GM06990 (cell line): ENCODE measurements around the gene ARHGAP33.

Experiments
- DNase-seq: peaks from one replicate; pipeline ENCODE4 v3.0.0-alpha.2; 2011; ENCODE audit not compliant: insufficient read length; ENCODE audit errors: extremely low read depth
- H3K27me3 ChIP-seq: replicated peaks from 2 replicates; pipeline ENCODE4 v1.6.0; 2011; ENCODE audit warnings: low read length; ENCODE audit not compliant: control insufficient read depth, insufficient read depth
- H3K36me3 ChIP-seq: 2 replicates; pipeline ENCODE4 v1.5.1; 2011; ENCODE audit warnings: low read length; ENCODE audit not compliant: control insufficient read depth, insufficient read depth
- H3K4me3 ChIP-seq: replicated peaks from 2 replicates; pipeline ENCODE4 v1.5.1; 2011; ENCODE audit warnings: low read depth, mild to moderate bottlenecking, control low read depth, low read length
- TF ChIP-seq, protein P1 (sequence below): IDR thresholded peaks from 2 replicates; pipeline ENCODE4 v1.5.1; 2011; ENCODE audit warnings: low read length, control low read depth, mild to moderate bottlenecking, inconsistent platforms; ENCODE audit not compliant: insufficient read depth, poor library complexity, severe bottlenecking

Gene ARHGAP33

DNA sequence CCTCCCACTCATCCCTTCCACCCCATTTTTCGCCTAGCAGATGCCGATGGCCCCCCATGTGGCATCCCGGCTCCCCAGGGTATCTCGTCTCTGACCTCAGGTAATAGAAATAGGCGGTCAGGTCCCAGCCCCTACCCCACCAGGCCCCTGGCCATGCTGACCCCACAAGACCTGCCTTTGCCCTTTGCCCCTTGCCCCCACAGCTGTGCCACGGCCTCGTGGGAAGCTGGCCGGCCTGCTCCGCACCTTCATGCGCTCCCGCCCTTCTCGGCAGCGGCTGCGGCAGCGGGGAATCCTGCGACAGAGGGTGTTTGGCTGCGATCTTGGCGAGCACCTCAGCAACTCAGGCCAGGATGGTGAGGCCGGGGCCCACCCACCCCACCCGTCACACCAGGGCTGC is 5.4 kb downstream of the ARHGAP33 start:
- no peaks in the 10 kb centered on the region for H3K27me3 ChIP-seq
- TF ChIP-seq, protein P1, sequence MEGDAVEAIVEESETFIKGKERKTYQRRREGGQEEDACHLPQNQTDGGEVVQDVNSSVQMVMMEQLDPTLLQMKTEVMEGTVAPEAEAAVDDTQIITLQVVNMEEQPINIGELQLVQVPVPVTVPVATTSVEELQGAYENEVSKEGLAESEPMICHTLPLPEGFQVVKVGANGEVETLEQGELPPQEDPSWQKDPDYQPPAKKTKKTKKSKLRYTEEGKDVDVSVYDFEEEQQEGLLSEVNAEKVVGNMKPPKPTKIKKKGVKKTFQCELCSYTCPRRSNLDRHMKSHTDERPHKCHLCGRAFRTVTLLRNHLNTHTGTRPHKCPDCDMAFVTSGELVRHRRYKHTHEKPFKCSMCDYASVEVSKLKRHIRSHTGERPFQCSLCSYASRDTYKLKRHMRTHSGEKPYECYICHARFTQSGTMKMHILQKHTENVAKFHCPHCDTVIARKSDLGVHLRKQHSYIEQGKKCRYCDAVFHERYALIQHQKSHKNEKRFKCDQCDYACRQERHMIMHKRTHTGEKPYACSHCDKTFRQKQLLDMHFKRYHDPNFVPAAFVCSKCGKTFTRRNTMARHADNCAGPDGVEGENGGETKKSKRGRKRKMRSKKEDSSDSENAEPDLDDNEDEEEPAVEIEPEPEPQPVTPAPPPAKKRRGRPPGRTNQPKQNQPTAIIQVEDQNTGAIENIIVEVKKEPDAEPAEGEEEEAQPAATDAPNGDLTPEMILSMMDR = no peak
- no peaks in the 10 kb centered on the region; the same call in 1 of the 2 replicates for H3K36me3 ChIP-seq
- H3K4me3 ChIP-seq = no peak overlapping the region
- no peak for DNase-seq

DNA sequence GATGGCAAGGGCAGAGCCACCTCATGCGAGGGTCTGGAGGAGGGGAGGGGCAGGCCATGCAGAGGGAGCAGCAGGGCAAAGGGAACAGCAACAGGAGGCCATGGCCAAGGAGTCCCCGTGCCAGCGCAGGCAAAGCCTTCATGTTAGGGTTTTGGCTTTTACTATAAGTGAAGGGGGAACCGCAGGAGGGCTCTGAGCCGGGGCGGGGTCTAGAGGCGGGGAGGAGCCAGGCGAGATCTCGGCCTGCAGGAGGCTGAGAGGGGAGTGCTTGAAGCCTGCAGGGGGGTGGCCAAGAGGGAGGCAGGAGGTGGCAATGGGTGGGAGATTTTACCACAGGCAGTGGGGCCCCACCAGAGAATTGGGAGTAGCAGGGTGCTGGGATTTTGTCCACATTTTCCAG is 6.3 kb downstream of the ARHGAP33 start:
- no peak for DNase-seq
- no peak overlapping the region for H3K4me3 ChIP-seq
- H3K36me3 ChIP-seq = no peaks in the 10 kb centered on the region; the same call in 1 of the 2 replicates
- no peaks in the 10 kb centered on the region for H3K27me3 ChIP-seq
- TF ChIP-seq, protein P1 = no peak

DNA sequence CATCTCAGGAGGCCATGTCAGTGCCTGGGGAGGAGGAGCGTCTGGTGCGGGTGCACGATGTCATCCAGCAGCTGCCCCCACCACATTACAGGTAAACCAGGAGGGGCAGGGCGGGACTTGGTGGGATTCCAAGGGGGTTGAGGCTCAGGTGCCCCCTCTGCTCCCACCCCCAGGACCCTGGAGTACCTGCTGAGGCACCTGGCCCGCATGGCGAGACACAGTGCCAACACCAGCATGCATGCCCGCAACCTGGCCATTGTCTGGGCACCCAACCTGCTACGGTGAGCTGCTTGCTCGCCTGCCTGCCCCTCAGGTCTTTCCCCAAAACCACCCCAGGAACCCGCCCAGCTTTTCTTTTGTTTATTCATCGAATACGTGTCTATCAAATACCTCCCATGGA is 7.2 kb downstream of the ARHGAP33 start:
- TF ChIP-seq, protein P1 = no peak
- H3K4me3 ChIP-seq = no peak overlapping the region
- no peaks in the 10 kb centered on the region for H3K27me3 ChIP-seq
- no peak for DNase-seq
- H3K36me3 ChIP-seq = no peaks in the 10 kb centered on the region; the same call in 1 of the 2 replicates

DNA sequence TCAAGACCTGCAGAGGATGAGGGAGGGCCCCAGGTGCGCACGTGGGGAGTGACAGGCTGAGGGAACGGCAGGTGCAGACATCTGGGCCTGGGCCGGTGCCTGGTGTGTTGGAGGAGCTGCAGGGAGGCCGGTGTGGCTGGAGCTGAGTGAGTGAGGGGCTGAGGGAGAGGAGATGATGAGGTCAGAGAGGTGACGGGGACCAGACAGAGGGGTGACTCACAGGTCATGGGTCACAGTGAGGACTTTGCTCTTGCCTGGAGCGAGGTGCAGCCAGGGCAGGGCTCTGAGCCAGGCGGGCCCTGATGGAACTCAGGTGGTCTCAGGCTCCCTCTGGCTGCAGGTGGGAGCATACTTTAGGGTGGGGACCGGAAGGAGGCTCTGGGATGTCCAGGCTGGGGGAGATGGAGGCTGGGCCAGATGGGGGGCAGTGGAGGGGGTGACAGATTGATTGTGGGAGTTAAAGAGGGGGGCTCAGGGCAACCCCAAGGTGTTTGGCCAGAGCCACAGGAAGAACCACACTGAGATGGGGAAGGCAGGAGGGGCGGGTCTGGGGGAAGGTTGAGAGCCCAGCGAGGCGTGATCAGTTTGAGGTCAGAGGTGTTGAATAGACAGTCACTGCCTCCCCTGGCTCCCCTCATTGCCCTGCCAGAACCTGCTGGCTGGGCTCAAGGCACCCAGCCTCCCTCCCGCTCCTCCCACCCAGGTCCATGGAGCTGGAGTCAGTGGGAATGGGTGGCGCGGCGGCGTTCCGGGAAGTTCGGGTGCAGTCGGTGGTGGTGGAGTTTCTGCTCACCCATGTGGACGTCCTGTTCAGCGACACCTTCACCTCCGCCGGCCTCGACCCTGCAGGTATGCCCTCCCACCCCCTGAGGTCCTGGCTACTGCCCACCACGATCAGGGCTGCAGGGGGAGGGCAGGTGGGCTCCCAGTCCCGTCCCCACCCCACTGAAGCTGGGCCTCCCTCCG is 8.4 kb downstream of the ARHGAP33 start:
- TF ChIP-seq, protein P1 = no peak
- H3K27me3 ChIP-seq = no peaks in the 10 kb centered on the region
- H3K4me3 ChIP-seq = no peak overlapping the region
- no peaks in the 10 kb centered on the region; the same call in 1 of the 2 replicates for H3K36me3 ChIP-seq
- DNase-seq = no peak

DNA sequence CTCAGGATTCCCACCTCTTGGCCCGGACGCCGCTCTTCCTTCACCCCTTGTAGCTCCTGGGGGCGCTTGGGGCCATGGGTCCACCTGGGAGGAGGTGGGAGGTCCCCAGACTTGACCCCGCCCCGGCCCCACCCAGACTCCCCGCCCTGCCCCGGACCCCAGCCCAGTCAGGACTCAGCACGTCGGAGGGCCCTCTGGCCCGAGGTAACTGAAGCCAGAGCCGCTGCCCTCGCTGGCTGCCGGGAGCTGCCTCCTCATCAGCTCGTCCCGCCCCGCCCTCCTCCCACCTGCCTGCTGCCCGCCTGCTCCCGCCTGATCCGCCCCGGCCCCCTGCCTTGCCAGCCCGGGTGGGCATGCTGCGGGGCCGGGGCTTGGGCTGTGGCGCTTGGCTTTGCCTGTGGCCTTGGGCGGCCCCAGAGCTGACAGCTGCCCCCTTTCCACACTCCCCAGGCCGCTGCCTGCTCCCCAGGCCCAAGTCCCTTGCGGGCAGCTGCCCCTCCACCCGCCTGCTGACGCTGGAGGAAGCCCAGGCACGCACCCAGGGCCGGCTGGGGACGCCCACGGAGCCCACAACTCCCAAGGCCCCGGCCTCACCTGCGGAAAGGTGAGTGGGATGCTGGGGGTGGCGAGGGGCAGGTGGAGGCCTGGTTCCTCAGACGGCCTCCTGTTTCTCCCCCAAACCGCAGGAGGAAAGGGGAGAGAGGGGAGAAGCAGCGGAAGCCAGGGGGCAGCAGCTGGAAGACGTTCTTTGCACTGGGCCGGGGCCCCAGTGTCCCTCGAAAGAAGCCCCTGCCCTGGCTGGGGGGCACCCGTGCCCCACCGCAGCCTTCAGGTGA is 9.4 kb downstream of the ARHGAP33 start:
- DNase-seq = no peak
- Histone ChIP-seq H3K36me3 (no peaks in the 10 kb centered on the region; the same call in 1 of the 2 replicates), H3K4me3 (no peak overlapping the region), H3K27me3 (no peaks in the 10 kb centered on the region)
- TF ChIP-seq, protein P1 = no peak
